COR-L47 (cell line): ENCODE measurements around the gene CYTH4.

ENCODE experiments used
- DNase-seq: peaks from one replicate; lab custom pipeline; 2025; lab: John Stamatoyannopoulos, UW

Gene CYTH4

DNA sequence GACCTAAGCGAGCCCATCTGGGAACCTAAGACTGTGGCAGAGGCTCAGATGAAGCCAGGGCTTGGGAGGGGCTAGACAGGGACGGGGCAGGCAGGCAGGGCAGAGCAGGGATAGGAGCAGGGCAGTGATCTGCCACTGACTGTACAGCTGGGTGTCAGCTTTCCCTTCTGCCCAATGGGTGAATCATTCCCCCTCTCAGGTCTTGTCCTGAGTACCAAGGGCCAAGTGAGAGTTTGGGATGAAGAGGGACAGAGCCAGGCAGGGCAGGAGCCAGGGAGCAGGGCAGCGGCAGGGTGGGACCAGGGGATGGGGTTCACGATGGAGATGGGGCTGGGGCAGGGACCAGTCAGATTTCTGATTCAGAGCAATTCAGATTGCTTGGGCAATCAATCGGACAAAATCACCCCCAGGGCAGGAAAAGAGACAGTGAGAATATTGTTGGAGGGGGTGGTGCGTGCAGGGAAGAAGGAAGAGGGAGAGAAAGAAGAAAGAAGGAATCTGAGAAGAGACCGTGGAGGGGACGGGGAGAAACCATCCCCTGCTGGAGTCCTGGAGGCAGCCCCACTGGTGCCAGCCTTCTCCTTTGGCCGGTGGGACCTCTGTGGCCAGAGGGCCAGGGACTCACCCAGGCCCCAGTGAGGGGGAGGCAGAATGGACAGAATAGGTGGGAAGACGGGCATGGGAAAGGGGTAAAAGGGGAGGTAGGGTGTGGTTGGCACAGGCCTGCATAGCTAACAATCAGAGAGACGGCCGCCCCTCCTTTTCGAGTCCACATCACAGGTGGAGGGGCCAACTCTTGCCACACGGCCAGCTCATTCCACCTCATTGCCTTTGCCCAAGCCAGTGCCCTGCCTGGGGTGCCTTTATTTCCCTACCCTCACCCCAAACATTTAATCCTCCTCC, 47.2 kb downstream of the CYTH4 start:
- no peak for DNase-seq

DNA sequence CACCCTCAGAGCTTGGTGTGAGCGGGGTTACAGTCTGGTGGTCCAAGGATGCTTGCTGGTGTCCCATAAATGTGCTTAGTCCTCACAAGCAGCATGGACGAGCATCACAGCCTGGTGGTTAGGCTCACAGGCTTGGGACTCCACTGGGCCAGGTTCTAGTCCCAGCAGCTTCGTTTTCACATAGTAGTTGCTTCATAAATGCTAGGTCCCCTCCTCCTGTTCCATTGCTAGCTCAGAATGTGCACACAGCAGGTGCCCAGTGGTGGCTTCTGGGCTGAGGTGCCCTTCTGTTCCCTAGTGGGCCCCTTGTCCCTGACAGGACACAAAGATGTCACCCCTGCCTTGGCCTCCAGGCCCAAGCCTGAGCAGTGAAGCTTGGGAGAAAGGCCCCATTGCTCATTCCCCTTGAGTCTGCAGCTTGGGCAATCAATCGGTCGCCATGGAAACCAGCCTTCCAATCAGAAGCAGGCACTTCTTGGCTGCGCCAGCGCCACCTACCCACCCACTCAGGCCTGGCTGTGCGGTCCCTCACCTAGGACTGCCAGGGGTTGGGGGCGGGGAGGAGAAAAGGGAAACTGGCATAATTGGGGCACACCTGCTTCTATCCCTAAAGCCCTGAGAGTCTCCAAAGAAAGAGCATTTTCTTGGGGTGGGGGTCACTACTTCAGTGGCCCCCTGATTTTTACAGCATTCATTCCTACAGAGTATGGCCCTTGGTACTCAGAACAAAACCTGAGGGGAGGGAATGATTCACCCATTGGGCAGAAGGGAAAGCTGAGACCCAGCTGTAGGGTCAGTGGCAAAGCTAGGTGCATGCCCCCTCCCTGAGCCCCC, 48.1 kb downstream of the CYTH4 start:
- DNase-seq = peak; percentile 78

DNA sequence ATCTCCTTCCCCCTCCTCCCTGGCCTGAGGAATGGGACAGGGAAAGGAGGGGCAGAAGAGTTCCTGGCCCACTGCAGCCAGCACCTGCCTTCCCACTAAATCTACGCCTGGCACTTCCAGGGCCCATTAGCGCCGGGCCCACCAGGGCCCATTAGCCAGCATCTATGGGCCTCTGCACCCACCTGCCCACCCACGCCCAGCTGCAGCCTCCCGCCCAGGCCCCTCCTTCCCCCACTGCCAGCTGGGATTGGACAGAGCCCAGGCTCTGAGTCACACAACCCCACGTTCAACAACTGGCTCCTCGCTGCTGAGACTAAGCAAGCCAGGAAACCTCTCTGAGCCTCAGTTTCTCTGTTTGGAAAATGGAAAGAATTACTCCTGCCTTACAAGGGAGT, 48.7 kb downstream of the CYTH4 start:
- DNase-seq = no peak

DNA sequence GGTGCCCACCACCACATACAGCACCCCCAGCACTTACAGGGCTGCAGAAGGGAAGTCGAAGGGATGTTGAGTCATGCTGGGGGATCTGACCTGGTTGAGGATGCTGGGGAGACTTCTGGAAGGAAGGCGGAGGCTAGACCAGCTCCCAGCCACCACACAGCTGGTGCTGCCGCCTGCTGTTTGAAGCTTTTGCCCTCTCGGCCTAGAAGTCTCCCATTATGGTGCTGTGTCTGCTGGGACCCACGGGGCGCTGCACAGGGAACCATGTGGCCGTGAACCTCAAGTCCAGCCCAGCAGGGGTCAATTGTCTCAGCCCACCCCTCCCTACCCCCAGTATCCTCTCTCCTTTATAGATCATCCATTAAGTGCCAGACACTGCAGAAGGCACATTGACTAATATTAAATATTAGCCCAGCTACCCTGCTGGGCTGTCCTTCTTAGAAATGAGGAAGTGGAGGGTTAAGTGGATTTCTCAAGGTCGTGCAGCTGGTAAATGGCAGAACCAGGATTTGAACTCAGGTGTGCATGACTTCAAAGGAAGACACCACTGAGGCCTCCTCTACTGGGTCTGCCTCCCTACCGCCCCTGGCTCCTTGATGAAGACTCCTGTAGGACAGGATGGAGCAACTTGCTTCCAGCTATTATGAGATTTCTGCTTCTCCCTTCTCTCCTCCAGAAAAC, 49.7 kb downstream of the CYTH4 start:
- no peak for DNase-seq

DNA sequence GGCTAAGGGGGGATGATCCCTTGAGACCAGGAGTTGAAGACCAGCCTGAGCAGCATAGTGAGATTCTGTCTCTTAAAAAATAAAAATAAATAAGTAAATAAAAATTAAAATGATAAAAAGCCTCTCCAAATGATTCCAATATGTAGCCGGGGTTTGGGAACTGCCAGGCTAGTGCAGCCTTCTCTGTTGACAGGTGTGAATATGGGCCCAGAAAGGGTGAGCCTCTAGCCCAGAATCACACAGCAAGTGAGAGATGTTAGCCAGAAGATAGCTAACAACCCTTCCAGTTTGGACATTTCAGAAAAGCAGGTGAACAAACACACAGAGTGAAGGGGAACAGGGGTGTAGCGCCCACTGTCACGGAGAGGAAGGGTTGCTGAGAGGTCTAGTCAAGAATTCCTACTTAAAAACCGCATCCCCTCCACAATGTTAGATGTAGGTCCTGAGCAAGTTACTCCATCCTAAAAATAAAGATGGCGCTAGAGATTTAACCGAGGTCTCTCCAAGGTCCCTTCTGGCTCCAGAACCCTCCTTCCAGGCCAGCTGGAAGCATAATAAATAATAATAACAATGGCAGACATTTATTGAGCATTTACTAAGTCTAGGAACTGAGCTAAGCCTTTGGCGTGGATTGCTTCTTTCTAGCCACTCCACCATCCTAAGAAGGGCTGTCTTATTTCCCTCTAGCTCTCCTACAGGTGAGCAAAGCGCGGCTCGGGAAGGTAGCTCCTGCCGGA, 51.6 kb downstream of the CYTH4 start:
- DNase-seq = no peak

DNA sequence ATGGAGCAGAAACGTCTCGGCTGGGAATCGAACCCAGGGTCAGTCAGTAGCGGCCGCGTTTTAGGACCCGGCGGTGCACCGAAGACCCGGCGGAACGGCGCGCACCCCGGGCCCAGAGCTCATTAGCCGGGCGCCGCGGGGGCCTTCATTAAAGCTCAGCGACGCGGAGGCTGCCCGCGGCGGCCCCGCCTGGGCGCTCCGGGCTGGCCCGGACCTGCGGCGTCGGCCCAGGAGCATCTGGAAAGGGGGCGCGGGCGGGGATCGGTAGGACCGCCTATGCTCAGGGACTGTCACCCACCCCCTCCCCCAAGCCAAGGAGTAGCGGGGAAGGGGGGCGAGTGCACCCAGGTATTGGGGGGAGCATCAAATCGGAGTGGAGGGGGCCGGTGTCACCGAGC, 52.2 kb downstream of the CYTH4 start:
- DNase-seq = peak; percentile 52

DNA sequence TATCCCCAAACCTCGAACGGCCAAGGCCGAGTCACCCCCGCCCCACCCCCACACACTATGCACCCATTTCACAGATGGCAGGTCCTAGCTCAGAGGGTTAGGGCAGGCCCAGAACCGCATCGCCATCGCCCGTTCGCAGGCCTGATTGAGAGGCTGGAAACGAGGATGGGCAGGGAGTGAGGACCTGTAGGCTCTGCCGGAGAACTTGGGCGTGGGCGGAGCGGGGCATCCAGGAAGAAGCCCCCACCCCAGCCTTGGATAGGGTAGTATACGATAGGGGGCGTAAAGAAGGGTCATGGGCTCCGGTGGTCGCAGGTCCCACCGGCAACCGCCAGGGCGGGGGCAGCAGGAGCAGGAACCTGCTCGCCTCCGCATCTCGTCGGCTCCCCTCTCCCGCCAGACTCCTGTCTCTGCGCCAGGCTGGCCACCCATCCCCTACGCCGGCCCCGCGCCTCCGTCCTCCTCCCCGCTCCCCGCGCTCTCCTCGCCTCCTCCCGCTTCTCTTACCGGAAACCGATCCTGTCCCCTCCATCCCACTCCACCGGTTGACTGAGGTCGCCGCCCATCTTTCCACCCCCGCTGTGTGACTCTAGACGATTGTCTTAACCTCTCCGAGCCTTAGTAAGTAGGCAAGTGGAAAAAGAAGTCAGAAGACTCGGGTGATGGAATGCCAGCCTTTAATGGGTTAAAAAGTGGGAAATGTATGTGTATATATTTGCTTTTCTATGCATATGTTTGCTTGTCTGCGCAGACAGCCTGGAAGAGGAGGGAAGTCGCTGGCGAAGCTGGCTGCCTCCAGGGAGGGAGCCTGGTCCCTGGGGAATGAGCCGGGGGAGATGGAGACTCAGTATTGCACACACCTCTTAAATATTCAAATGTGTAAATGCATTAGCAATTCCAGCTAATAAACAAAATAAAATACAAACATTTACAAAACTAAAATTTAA, 52.8 kb downstream of the CYTH4 start:
- no peak for DNase-seq

DNA sequence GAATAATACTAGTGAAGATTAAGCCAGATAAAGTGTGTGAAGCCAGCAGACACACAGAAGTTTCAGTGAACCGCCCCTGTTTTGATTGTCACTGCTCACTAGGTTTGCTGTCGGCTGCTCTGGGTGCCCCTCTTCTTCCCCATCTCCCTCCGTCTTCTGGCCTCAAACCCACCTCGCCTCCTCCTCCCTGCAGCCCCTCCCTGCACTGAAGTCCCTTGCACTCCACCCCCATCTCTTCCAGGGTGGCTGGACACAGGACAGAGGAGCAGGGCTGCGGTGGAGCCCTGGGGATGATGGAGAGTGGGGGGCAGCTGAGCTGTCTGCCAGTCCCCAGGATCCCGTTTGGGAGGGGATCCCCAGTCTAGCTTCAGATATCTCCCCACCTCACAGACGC, 53.5 kb downstream of the CYTH4 start:
- no peak for DNase-seq

DNA sequence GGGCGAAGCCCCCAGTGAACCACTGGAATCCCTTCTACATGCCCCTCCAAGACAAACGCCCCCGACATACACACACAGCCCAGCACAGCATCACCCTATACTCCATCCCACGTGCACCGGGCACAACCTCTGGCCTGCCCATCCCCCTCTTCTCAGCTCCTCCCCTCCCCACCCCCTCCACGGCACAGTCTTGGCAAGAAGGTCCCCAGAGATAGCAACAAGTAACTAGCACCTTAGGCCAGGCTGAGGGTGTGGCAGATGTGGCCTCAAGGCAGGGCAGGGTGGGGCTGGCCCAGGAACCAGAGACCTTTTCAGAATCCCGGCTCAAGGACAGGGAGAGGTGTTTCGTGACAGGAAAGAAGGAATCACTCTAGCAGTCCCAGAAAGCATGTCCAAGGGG, 54.3 kb downstream of the CYTH4 start:
- DNase-seq = no peak

DNA sequence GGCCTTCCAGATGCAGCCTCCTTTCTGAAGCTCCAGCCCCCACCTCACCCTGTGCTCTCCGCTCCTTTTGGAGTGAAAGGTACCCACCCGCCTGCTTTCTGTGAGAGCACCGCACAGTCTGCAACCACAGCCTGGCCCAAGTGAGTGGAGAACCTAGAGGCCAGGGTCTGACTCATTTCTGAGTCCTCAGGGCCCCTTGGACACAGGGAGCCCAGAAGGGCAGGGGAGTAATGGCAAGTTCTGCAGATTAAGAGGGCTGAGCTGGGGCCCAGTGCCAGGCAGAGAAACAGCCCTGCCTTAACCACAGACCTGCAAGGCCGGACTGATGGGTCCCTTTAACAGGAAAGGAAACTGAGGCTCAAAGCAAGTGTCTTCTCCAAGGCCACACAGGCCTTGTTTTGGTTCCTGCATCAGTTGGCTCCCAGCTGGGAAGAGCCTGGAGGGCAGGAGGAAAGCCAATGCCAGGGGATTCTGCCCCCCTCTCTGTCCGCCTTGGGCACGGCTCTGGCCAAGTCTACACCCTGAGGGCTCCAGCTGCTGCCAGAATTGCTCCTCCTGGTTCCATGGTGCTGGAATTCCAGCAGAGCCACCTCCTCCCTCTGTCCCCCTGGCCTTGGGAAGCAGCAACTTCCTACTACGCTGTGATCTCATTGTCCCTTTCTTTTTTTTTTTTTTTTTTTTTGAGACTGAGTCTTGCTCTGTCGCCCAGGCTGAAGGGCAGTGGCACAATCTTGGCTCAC, 55.1 kb downstream of the CYTH4 start:
- DNase-seq = no peak

DNA sequence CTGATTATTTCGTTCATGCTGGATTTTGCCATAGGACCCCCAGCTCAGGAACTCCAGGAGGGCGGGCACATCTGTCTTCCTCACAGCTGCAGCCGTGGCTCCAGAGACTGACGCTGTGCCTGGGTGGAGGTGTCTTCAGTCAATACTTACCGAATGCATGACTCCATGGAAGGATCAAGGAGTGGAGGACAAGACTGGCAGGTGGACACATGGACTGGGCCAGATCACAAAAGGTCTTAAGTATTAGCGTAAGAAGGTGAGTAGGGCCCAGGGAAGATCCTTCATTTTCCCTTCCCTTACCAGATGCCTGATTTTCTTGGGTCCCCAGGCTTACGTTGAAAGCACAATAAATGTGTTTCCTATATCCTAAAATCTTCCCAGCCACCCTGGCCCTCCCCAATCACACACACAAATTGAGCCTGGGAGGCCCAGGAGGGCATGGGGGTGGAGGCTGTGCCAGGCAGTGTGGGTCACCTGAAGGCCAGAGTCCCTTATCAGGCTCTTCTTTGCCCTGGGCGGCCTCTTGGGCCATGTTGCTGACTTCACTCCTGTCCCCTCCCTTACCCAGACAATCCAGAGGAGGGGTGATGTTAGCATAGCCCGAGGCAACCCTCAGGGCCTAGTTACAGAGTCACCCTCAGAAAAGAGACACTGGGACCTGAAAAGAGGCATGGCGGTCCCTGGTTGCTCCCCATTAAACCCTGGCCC, 56.4 kb downstream of the CYTH4 start:
- no peak for DNase-seq

DNA sequence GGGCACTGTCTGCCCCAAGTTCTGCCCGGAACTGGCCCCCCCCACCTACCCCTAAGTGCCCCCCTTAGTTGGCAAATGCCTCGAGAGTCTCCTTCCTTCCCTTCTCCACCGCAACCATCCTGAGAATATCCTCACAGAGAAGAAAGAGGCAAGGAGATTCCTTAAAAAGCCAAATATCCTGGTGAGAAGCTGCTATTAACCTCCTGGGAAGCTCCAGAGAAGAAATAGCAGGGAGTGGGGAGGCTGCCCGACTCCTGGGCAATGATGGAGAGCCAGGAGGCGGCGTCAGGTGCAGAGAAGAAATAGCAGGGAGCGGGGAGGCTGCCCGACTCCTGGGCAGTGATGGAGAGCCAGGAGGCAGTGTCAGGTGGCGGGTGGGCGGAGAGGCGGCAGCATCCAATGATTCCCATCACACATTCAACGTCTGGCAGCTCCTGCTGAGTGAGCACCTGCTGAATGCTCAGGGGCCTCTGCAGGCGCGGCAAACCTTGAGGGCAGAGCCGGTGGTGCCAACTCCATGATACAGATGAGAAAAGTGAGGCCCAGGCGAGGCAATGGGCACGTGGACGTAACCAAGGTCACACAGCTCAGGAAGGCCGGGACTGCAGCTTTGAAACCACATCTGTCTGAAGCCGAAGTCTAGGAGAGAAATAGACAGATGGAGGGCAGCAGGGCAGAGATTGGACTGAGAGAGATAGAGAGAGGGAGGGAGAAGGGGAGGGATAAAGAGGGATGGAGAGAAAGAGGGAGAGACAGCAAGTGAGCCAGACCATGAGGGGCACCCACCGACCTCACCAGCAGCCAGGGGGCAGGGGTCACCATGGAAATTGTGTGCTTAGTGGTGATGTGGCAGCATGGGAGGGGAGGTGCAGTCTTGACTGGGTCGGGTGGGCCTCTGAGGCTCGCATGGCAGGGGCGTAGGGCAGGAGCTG, 58.3 kb downstream of the CYTH4 start:
- peak; percentile 89 for DNase-seq

DNA sequence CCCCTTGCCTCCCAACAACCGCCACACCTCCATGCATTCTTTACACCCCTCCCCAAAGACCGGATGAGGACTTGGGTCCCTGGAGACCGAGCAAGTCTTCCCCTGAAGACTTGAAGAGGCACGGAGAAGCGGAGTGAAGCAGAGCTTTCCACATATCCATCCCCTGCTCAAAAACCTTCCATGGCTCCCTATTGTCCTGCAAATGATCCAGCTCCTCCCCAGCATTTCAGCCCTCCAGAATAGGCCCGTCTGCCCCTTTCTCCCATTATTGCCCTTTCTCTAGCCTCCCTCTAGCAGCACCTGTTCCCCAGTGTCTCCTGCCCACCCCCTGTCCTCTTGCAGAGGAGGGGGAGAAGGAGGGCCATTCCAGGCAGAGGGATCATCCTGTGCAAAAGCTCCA, 59.8 kb downstream of the CYTH4 start:
- DNase-seq = no peak

DNA sequence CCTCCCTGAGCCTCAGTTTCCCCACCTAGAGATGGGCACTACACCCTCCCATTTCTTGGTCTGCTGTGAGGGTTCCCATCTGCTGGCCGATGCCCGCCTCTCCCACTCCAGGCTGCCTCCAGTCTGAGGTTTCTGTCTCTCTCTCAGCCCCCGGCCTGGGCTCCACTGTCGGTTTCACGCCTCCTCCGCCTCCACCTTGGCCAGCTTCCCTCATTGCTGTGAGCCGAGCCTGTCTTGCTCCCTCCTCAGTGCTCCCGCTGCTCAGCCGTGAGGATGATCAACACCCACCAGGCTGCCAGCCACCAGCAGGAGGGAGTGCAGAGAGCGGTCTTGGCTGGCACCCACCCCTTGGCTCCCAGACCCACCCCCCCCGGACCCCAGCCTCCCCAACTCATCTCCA, 61.0 kb downstream of the CYTH4 start:
- DNase-seq = no peak

DNA sequence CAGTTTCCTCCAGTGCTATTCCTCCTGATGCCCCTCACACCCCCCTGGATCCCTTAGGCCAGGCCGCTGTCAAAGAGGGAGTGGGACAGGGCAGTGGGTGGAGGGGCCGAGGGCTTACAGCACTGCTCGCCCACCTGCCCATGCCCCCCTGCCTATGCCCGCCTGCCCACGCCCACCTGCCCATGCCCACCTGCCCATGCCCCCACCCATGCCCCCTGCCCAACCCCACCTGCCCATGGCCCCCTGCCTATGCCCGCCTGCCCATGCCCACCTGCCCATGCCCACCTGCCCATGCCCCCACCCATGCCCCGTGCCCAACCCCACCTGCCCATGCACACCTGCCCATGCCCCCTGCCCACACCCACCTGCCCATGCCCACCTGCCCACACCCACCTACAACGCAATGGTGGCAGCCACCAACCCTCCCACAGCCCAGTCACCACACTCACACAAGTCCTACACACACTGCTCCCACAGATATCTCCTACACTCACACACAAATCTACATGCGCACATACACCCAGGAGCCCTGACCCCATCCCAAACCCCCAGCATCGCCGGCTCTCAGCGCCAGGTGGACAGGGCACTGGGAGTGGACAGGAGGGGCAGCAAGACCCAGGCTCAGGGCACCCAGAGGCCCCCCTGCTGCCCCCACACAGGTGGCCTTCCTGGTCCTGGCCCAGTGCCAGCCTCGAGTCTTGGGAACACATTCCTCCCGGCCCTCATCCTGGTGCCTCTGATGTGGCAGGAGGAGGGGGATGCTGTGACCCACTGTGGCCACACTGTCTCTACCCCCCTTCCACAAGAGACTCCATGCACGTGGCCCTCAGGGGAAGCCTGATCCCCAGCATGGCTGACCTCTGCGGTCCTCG, 61.8 kb downstream of the CYTH4 start:
- DNase-seq = peak; percentile 52

DNA sequence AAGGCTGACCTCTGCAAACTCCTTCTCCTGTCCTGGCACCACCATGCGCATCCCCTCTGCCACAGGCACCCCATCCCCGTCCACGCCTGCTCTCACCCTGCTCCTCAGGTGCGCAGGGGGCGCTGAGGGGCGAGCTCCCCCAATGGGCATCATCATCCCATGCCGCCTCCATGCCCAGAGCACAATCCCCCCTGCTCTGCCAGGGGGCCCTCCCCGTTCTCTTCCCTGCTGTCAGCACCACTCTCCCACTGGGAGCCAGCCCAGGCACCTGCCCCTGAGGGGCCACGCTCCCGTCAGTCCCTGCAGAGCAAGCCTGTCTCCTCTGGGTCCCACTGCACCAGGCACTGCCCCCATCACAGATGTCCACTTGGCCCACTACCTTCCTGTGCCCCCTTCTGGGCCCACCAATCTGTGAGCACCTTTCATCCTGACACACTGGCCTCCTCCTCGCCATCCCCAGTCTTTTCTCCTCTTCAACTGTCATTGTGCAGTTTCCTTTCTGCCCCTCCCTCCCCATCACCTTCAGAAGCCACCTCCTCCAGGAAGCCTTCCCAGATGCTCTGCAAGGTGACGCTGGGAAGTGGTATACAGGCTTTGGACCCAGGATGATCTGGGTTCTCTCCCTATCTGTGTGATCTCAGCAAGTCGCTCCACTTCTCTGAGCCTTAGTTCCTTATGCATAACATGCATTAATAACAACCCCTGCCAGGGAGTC, 62.6 kb downstream of the CYTH4 start:
- no peak for DNase-seq
